HepG2 (cell line): Measurements from ENCODE around the gene KLF16. TPM values are rescaled to one million over a fixed set of nuclear protein-coding genes. Genes with fewer than 3 reads are reported as not detected.
A peak's percentile ranks its signal among the peaks of the same experiment; 100 is the strongest.
"Not testable (repeated sequence)": the region's sequence is repeated elsewhere in the genome, so short reads cannot be mapped to it uniquely, and the experiment has no call there.

Experiments
- ATAC-seq: fragments of 200-7000 bp; cut with Tn5 transposase; 3 replicates; pipeline ENCODE4 v1.9.1; 2020; ENCODE audit warnings: mild to moderate bottlenecking, moderate library complexity
- BruUV-seq: library from RNA; stranded (reverse); fragments of 400-500 nt; replicated peaks from 2 replicates; lab custom pipeline; 2021; lab: Mats Ljungman, UMichigan
- CTCF ChIA-PET: fragments of 300-600 bp; formaldehyde crosslinking; extraction: SDS; loops from one replicate; lab custom pipeline; 2021; ENCODE audit warnings: low total read pairs, inconsistent platforms, low intra/inter-chr PET ratio; lab: Yijun Ruan, JAX
- POLR2A ChIA-PET: fragments of 350-600 bp; sonication (Branson Sonifier 250); formaldehyde crosslinking; loops from one replicate; lab custom pipeline; 2020; ENCODE audit warnings: antibody characterized with exemption, inconsistent platforms; lab: Yijun Ruan, JAX
- DNase-seq: peaks from one replicate; pipeline ENCODE4 v3.0.0-alpha.2; 2015; ENCODE audit warnings: low spot score
- FAIRE-seq: peaks from 3 replicates; lab custom pipeline; 2011; peaks lifted over from hg19 to GRCh38; lab: Jason Lieb, UNC
- H2AFZ ChIP-seq: one replicate; pipeline ENCODE4 v1.6.1; 2011; ENCODE audit warnings: low read length, inconsistent platforms
- H3K27ac ChIP-seq: fragments of 300-600 bp; 3 replicates; pipeline ENCODE4 v1.8.0; 2011; ENCODE audit warnings: mixed run types, mild to moderate bottlenecking, mixed read lengths, low read length, inconsistent platforms; ENCODE audit not compliant: insufficient read depth; ENCODE audit errors: extremely low read length
- H3K27me3 ChIP-seq, 2 experiments: fragments of 200-600 bp in 1 of 2; 2 replicates in 1 of 2; 3 replicates in 1 of 2; pipeline versions ENCODE4 v1.6.0 to v1.8.0; 2011; ENCODE audit warnings: low read length in 2 of 2, mild to moderate bottlenecking in 2 of 2, moderate library complexity in 2 of 2, inconsistent platforms in 1 of 2; ENCODE audit not compliant: insufficient read depth in 2 of 2, control insufficient read depth in 1 of 2
- H3K36me3 ChIP-seq, 2 experiments: fragments of 200-600 bp in 1 of 2; replicated peaks in 1 of 2; 2 replicates in 1 of 2; 3 replicates in 1 of 2; pipeline versions ENCODE4 v1.5.1 to v1.8.0; 2011; ENCODE audit warnings: low read length in 2 of 2, inconsistent platforms in 1 of 2; ENCODE audit not compliant: insufficient read depth in 2 of 2, control insufficient read depth in 1 of 2
- H3K4me1 ChIP-seq: 2 replicates; pipeline ENCODE4 v1.5.1; 2012; ENCODE audit warnings: low read length, inconsistent platforms; ENCODE audit not compliant: insufficient read depth
- H3K4me2 ChIP-seq: 2 replicates; pipeline ENCODE4 v1.6.0; 2011; ENCODE audit warnings: low read depth, low read length, inconsistent platforms
- H3K4me3 ChIP-seq, 3 experiments: fragments of 200-600 bp in 1 of 3; sonication (generic), shearing (Covaris generic) in 1 of 3; replicated peaks in 1 of 3; 2 replicates each; pipeline ENCODE4 v1.5.1; 2011 to 2016; ENCODE audit warnings: low read length in 3 of 3, inconsistent platforms in 2 of 3, low read depth in 2 of 3, mild to moderate bottlenecking in 2 of 3, control low read depth in 1 of 3, mixed read lengths in 1 of 3; ENCODE audit not compliant: insufficient read depth in 1 of 3
- H3K79me2 ChIP-seq: one replicate; pipeline ENCODE4 v1.6.1; 2011; ENCODE audit warnings: low read length, inconsistent platforms; ENCODE audit not compliant: insufficient read depth
- H3K9ac ChIP-seq: 2 replicates; pipeline ENCODE4 v1.6.0; 2011; ENCODE audit warnings: mild to moderate bottlenecking, low read depth, low read length, inconsistent platforms; ENCODE audit not compliant: insufficient read depth
- H3K9me3 ChIP-seq: 2 replicates; pipeline ENCODE4 v1.5.1; 2012; ENCODE audit warnings: mild to moderate bottlenecking, low read length
- H4K20me1 ChIP-seq: 2 replicates; pipeline ENCODE4 v1.6.0; 2011; ENCODE audit warnings: inconsistent platforms, mild to moderate bottlenecking, low read length, moderate library complexity; ENCODE audit not compliant: insufficient read depth
- AGO2 ChIP-seq: fragments of 200-400 bp; formaldehyde crosslinking; optimal IDR thresholded peaks from 2 replicates; pipeline ENCODE3; 2017; ENCODE audit warnings: mild to moderate bottlenecking, low read depth, low read length, moderate library complexity
- HDAC2 ChIP-seq: sonication (generic); formaldehyde crosslinking; IDR thresholded peaks from 2 replicates; pipeline ENCODE4 v1.4.0; 2020; ENCODE audit warnings: missing genetic modification reagents
- IKZF5 ChIP-seq: IDR thresholded peaks from 2 replicates; pipeline ENCODE4 v1.6.1; 2018; ENCODE audit warnings: missing genetic modification reagents, mild to moderate bottlenecking, missing compliant biosample characterization
- PATZ1 ChIP-seq: sonication (generic); formaldehyde crosslinking; IDR thresholded peaks from 2 replicates; pipeline ENCODE4 v1.4.0; 2020; ENCODE audit warnings: missing genetic modification reagents
- PHF5A ChIP-seq: IDR thresholded peaks from one replicate; pipeline ENCODE4 v1.6.1; 2018; ENCODE audit warnings: low read depth, missing genetic modification reagents; ENCODE audit not compliant: unreplicated experiment
- YEATS4 ChIP-seq: sonication (generic); formaldehyde crosslinking; IDR thresholded peaks from 2 replicates; pipeline ENCODE4 v1.4.0; 2020; ENCODE audit warnings: missing genetic modification reagents, borderline replicate concordance
- ZBTB20 ChIP-seq: sonication (generic); formaldehyde crosslinking; IDR thresholded peaks from 2 replicates; pipeline ENCODE4 v1.8.1; 2023; ENCODE audit warnings: missing genetic modification reagents, low read depth, mild to moderate bottlenecking, borderline replicate concordance
- ZBTB46 ChIP-seq: sonication (generic); formaldehyde crosslinking; IDR thresholded peaks from 2 replicates; pipeline ENCODE4 v1.4.0; 2020; ENCODE audit warnings: mild to moderate bottlenecking, missing genetic modification reagents, borderline replicate concordance
- WGBS: methylation state at CpG from one replicate; pipeline ENCODE4 v1.1.6; 2017; ENCODE audit warnings: low lambda C conversion rate; 5-methylcytosine and 5-hydroxymethylcytosine counted together
- in situ Hi-C: cut with HindIII; loops from 2 replicates; pipeline ENCODE4 v1.10.0; 2017; ENCODE audit warnings: low pct_unique_long_range_greater_than_20kb; ENCODE audit not compliant: extremely low pct_ligation_motif_present
- intact Hi-C: fragments of 100-400 bp; cut with micrococcal nuclease; formaldehyde crosslinking; loops from one replicate; pipeline ENCODE4 v1.10.0; 2022; ENCODE audit not compliant: unreplicated experiment
- polyA plus RNA-seq, 8 experiments: library from polyadenylated mRNA; depleted of rRNA in 3 of 8; stranded (reverse) in 7 of 8; unstranded in 1 of 8; fragments of >200 nt; fragmentation: Illumina TruSeq in 4 of 8; extraction: Trizol in 4 of 8; gene quantifications; 2 replicates each; pipeline versions ENCODE4 v1.2.1 to v1.2.3, GENCODE V29; 2011 to 2016; ENCODE audit warnings: low read depth in 4 of 8, missing spikeins in 1 of 8, mixed read lengths in 1 of 8; ENCODE audit not compliant: insufficient read depth in 1 of 8
- total RNA-seq, 5 experiments: library from RNA; depleted of rRNA; stranded (reverse); fragments of >200 nt; fragmentation: Illumina TruSeq; extraction: Trizol; gene quantifications; 2 replicates each; pipeline ENCODE4 v1.2.3, GENCODE V29; 2016; ENCODE audit warnings: low read depth in 1 of 5
- TF ChIP-seq, protein P1 (sequence below): sonication (generic); formaldehyde crosslinking; IDR thresholded peaks from 2 replicates; pipeline ENCODE4 v1.5.1; 2020; ENCODE audit warnings: missing genetic modification reagents, mild to moderate bottlenecking, borderline replicate concordance

The KLF16 gene
- total and polyA plus RNA-seq, 2 of the 13 experiments (the other 11 are each of a cell fraction or from before 2014, with no cell fraction given) = 3.5 to 6.7 TPM

- TF ChIP-seq ZBTB46 (CRISPR knock-in tag) (peak; percentile 20; the same call in 1 of the 2 replicates), AGO2 (peak; percentile 96), PHF5A (CRISPR knock-in tag) (peak; percentile 94), YEATS4 (CRISPR knock-in tag) (peak; percentile 80; the same call in 1 of the 2 replicates)
- TF ChIP-seq, protein P1, sequence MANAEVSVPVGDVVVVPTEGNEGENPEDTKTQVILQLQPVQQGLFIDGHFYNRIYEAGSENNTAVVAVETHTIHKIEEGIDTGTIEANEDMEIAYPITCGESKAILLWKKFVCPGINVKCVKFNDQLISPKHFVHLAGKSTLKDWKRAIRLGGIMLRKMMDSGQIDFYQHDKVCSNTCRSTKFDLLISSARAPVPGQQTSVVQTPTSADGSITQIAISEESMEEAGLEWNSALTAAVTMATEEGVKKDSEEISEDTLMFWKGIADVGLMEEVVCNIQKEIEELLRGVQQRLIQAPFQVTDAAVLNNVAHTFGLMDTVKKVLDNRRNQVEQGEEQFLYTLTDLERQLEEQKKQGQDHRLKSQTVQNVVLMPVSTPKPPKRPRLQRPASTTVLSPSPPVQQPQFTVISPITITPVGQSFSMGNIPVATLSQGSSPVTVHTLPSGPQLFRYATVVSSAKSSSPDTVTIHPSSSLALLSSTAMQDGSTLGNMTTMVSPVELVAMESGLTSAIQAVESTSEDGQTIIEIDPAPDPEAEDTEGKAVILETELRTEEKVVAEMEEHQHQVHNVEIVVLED (CRISPR knock-in tag) = peak; percentile 98
Measured at GRCh38 chr19:1875646-1876495, 12.5 kb upstream of the KLF16 start (continued).

DNA sequence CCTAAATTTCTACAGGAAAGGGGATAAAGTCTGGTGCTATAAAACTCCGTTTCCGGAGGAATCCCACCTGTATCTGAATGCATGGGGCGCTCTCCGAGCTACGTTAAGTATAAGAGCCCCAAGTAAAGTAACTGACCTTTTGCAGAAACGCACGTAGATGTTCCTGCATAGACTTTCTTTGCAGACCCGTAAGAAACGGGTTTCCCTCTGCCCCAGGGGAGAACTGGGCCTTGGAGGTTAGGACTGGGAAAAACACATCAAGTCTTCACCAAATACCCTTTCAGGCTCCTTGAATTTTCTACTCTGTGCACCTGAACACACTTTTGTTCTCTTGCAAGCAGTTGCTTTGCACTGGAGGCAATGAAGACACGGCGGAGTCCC, 11.9 kb upstream of the KLF16 start:
- intact Hi-C loops, H4K20me1 ChIP-seq, in situ Hi-C loops, BruUV-seq, CTCF ChIA-PET, ATAC-seq, H3K9me3 ChIP-seq, H2AFZ ChIP-seq, H3K36me3 ChIP-seq, DNase-seq, H3K27me3 ChIP-seq: not testable (repeated sequence)
- Histone ChIP-seq H3K9ac (peak overlapping the region; percentile 91), H3K4me3 (peak overlapping the region; percentile 68 to 99 (median 94)), H3K79me2 (peaks cover 32% of the 10 kb centered on the region), H3K4me2 (peak overlapping the region; percentile 97), H3K4me1 (peaks cover 51% of the 10 kb centered on the region), H3K27ac (peak overlapping the region; percentile 79)
- WGBS = 3% methylated on average over 11 of the region's 11 CpGs
- POLR2A ChIA-PET = interaction anchor here (0.9 to 2.1 kb wide), 4 partner anchors 9 to 35 kb away, joined by 3 to 13 read pairs (median 8); no protein-coding TSS in a partner anchor
- FAIRE-seq = peak; percentile 34
- TF ChIP-seq IKZF5 (0 out of 2 replicates have a peak, but pooled peaks have one; percentile 7), HDAC2 (0 out of 2 replicates have a peak, but pooled peaks have one; percentile 2), PATZ1 (CRISPR knock-in tag) (peak; percentile 5; the same call in 1 of the 2 replicates), ZBTB20 (0 out of 2 replicates have a peak, but pooled peaks have one; percentile 4)
